CD8-positive, alpha-beta memory T cell (primary cell): ENCODE results near the gene PPP2R5C. TPM values are rescaled to one million over a fixed set of nuclear protein-coding genes. Genes with fewer than 3 reads are reported as not detected.

Experiments
- CTCF ChIA-PET: fragments of 350-600 bp; sonication (Branson Sonifier 250); formaldehyde crosslinking; loops from one replicate; lab custom pipeline; 2021; ENCODE audit warnings: antibody characterized with exemption; lab: Charles Lee
- POLR2A ChIA-PET: fragments of 350-600 bp; sonication (Branson Sonifier 250); formaldehyde crosslinking; loops from one replicate; lab custom pipeline; 2021; ENCODE audit warnings: antibody characterized with exemption; lab: Charles Lee
- DNase-seq, 5 donors: peaks; one replicate each; pipeline versions ENCODE4 v3.0.0 to v3.0.0-alpha.2; 2020 to 2022; ENCODE audit warnings: mixed read lengths in 1 of 5
- H3K27ac ChIP-seq: one replicate; pipeline ENCODE4 v1.7.0; 2013; ENCODE audit warnings: low read depth, mild to moderate bottlenecking, low read length, moderate library complexity
- H3K27me3 ChIP-seq: 2 replicates; pipeline ENCODE4 v1.7.0; 2013; ENCODE audit warnings: low read length, mild to moderate bottlenecking; ENCODE audit not compliant: insufficient read depth, poor library complexity, severe bottlenecking
- H3K36me3 ChIP-seq: 2 replicates; pipeline ENCODE4 v1.7.0; 2013; ENCODE audit warnings: mild to moderate bottlenecking, low read length, moderate library complexity; ENCODE audit not compliant: insufficient read depth
- H3K4me1 ChIP-seq: 2 replicates; pipeline ENCODE4 v1.7.0; 2013; ENCODE audit warnings: mild to moderate bottlenecking, low read length, moderate library complexity; ENCODE audit not compliant: insufficient read depth
- H3K4me3 ChIP-seq: 2 replicates; pipeline ENCODE4 v1.7.0; 2013; ENCODE audit warnings: mild to moderate bottlenecking, low read length
- H3K9me3 ChIP-seq: 2 replicates; pipeline ENCODE4 v1.7.0; 2013; ENCODE audit warnings: mild to moderate bottlenecking, low read length
- H3K27ac Mint-ChIP-seq, 8 donors: one replicate each; pipeline ENCODE4 v1.8.0; 2020 to 2021; ENCODE audit warnings: mixed read lengths in 8 of 8, mild to moderate bottlenecking in 6 of 8, inconsistent platforms in 3 of 8, moderate library complexity in 3 of 8
- H3K27me3 Mint-ChIP-seq, 2 donors: one replicate each; pipeline ENCODE4 v1.8.0; 2020 to 2021; ENCODE audit warnings: mixed read lengths in 2 of 2, mild to moderate bottlenecking in 1 of 2, moderate library complexity in 1 of 2
- H3K36me3 Mint-ChIP-seq, 3 donors: one replicate each; pipeline ENCODE4 v1.8.0; 2020 to 2021; ENCODE audit warnings: mixed read lengths in 3 of 3, inconsistent platforms in 1 of 3, mild to moderate bottlenecking in 1 of 3
- H3K4me1 Mint-ChIP-seq, 3 donors: one replicate each; pipeline ENCODE4 v1.8.0; 2020 to 2021; ENCODE audit warnings: mixed read lengths in 3 of 3, inconsistent platforms in 1 of 3, mild to moderate bottlenecking in 1 of 3
- H3K4me3 Mint-ChIP-seq, 7 donors: one replicate each; pipeline ENCODE4 v1.8.0; 2020 to 2021; ENCODE audit warnings: mixed read lengths in 7 of 7, mild to moderate bottlenecking in 6 of 7, moderate library complexity in 4 of 7, inconsistent platforms in 2 of 7
- H3K9me3 Mint-ChIP-seq, 5 donors: one replicate each; pipeline ENCODE4 v1.8.0; 2020 to 2022; ENCODE audit warnings: mixed read lengths in 5 of 5, mild to moderate bottlenecking in 3 of 5, moderate library complexity in 2 of 5, inconsistent platforms in 1 of 5
- polyA plus RNA-seq: library from polyadenylated mRNA; unstranded; fragments of 300-500 nt; fragmentation: Illumina TruSeq; gene quantifications from one replicate; pipeline ENCODE4 v1.2.3, GENCODE V29; 2021
- total RNA-seq, 2 experiments: library from RNA; stranded (reverse); gene quantifications; one replicate each; pipeline ENCODE4 v1.2.3, GENCODE V29; 2021

Gene PPP2R5C
- total and polyA plus RNA-seq, 3 experiments from 2014 or later = 278 to 342 (median 307) TPM

DNA sequence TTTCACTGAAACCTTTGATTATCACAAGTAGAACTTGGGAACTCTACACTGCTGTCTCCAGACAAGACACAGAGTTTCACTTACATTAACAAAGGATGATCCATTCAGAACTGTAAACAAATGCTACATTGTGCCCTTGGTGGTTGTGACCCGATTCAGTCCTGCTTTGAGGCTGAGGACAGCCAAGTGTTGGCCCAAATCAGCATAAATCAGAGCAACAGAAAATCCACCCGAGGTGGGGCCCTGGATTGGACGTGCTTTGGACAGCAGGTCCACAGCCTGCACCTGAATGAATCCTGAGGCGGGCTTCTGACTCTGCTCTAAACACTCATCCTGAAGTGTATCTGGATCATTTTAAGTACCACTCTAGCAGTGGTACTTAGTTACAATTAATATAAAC is 68.8 kb downstream of the PPP2R5C start:
- Histone ChIP-seq H3K27me3 (no peaks in the 10 kb centered on the region), H3K4me1 (peaks cover 94% of the 10 kb centered on the region), H3K4me3 (no peak overlapping the region), H3K27ac (no peak overlapping the region), H3K9me3 (no peaks in the 10 kb centered on the region), H3K36me3 (peaks cover 58% of the 10 kb centered on the region)
- CTCF ChIA-PET = interaction anchor here (0.9 to 2.0 kb wide), 6 partner anchors 13 to 122 kb away, joined by 3 to 8 read pairs (median 4); no protein-coding TSS in a partner anchor
- POLR2A ChIA-PET = interaction anchor here (0.6 to 9.4 kb wide), 4 partner anchors 11 to 70 kb away, joined by 3 to 279 read pairs (median 4); no protein-coding TSS in a partner anchor
- Mint-ChIP-seq H3K9me3 (no peaks in the 10 kb centered on the region), H3K27me3 (peaks cover 0 to 3% of the 10 kb centered on the region in 2 donors), H3K27ac (peak overlapping the region; percentile 72 to 97 (median 86)), H3K36me3 (peaks cover 26 to 95% (median 28%) of the 10 kb centered on the region in 3 donors), H3K4me3 (peak overlapping the region in 6 of 7 donors; percentile 17 to 79 (median 58)), H3K4me1 (peaks cover 90 to 97% (median 97%) of the 10 kb centered on the region in 3 donors)
- DNase-seq = no peak

GRCh38 chr14:101833045-101833444 is 71.5 kb downstream of the PPP2R5C start:
- Histone ChIP-seq H3K4me1 (peaks cover 93% of the 10 kb centered on the region), H3K4me3 (no peak overlapping the region), H3K36me3 (peaks cover 56% of the 10 kb centered on the region), H3K9me3 (no peaks in the 10 kb centered on the region), H3K27me3 (no peaks in the 10 kb centered on the region), H3K27ac (no peak overlapping the region)
- CTCF ChIA-PET = interaction anchor here (1.0 to 1.5 kb wide), 5 partner anchors 10 to 62 kb away, joined by 3 to 5 read pairs (median 4); no protein-coding TSS in a partner anchor
- Mint-ChIP-seq H3K27me3 (peaks cover 0 to 2% of the 10 kb centered on the region in 2 donors), H3K36me3 (peaks cover 8 to 94% (median 20%) of the 10 kb centered on the region in 3 donors), H3K9me3 (no peaks in the 10 kb centered on the region), H3K4me3 (peak overlapping the region in 6 of 7 donors; percentile 13 to 66 (median 42)), H3K27ac (peak overlapping the region; percentile 75 to 96 (median 84)), H3K4me1 (peaks cover 87 to 100% (median 97%) of the 10 kb centered on the region in 3 donors)
- POLR2A ChIA-PET = no interaction called here
- DNase-seq = no peak

- Histone ChIP-seq H3K4me1 (peaks cover 93% of the 10 kb centered on the region), H3K27me3 (no peaks in the 10 kb centered on the region), H3K27ac (no peak overlapping the region), H3K36me3 (peaks cover 51% of the 10 kb centered on the region), H3K9me3 (no peaks in the 10 kb centered on the region), H3K4me3 (no peak overlapping the region)
- H3K27me3 Mint-ChIP-seq = peaks cover 0 to 3% of the 10 kb centered on the region in 2 donors
- peaks cover 86 to 99% (median 94%) of the 10 kb centered on the region in 3 donors for H3K4me1 Mint-ChIP-seq
- POLR2A ChIA-PET = interaction anchor here (1.0 to 1.6 kb wide), 4 partner anchors 10 to 74 kb away, joined by 3 to 4 read pairs (median 3); no protein-coding TSS in a partner anchor
- no peak for DNase-seq
- H3K4me3 Mint-ChIP-seq = peak overlapping the region in 6 of 7 donors; percentile 19 to 57 (median 34)
- H3K36me3 Mint-ChIP-seq = peaks cover 7 to 92% (median 19%) of the 10 kb centered on the region in 3 donors
- peak overlapping the region; percentile 73 to 96 (median 86) for H3K27ac Mint-ChIP-seq
- no peaks in the 10 kb centered on the region for H3K9me3 Mint-ChIP-seq
- CTCF ChIA-PET = interaction anchor here (0.9 to 1.5 kb wide), 7 partner anchors 9 to 127 kb away, joined by 3 to 4 read pairs (median 4); no protein-coding TSS in a partner anchor
These were observed 72.9 kb downstream of the PPP2R5C start for GRCh38 chr14:101834397-101834796.

GRCh38 chr14:101834800-101835547 is 73.5 kb downstream of the PPP2R5C start:
- Mint-ChIP-seq H3K4me1 (peaks cover 86 to 99% (median 94%) of the 10 kb centered on the region in 3 donors), H3K27ac (peak overlapping the region; percentile 73 to 96 (median 86)), H3K36me3 (peaks cover 6 to 92% (median 16%) of the 10 kb centered on the region in 3 donors), H3K4me3 (peak overlapping the region in 5 of 7 donors; percentile 23 to 57 (median 45)), H3K27me3 (peaks cover 0 to 4% of the 10 kb centered on the region in 2 donors), H3K9me3 (no peaks in the 10 kb centered on the region)
- no peak for DNase-seq
- ChIA-PET POLR2A (interaction anchor here (0.6 to 1.6 kb wide), 5 partner anchors 9 to 74 kb away, joined by 3 to 4 read pairs (median 3); no protein-coding TSS in a partner anchor), CTCF (interaction anchor here (1.1 to 1.5 kb wide), 3 partner anchors 9 to 51 kb away, joined by 3 to 4 read pairs (median 3); no protein-coding TSS in a partner anchor)
- Histone ChIP-seq H3K27ac (no peak overlapping the region), H3K27me3 (no peaks in the 10 kb centered on the region), H3K36me3 (peaks cover 45% of the 10 kb centered on the region), H3K9me3 (no peaks in the 10 kb centered on the region), H3K4me1 (peaks cover 93% of the 10 kb centered on the region), H3K4me3 (no peak overlapping the region)

GRCh38 chr14:101835566-101835965 is 74.1 kb downstream of the PPP2R5C start:
- peaks cover 93% of the 10 kb centered on the region for H3K4me1 ChIP-seq
- H3K27me3 ChIP-seq = no peaks in the 10 kb centered on the region
- Mint-ChIP-seq H3K27ac (peak overlapping the region; percentile 73 to 96 (median 85)), H3K9me3 (no peaks in the 10 kb centered on the region), H3K4me1 (peaks cover 86 to 99% (median 94%) of the 10 kb centered on the region in 3 donors), H3K27me3 (peaks cover 0 to 4% of the 10 kb centered on the region in 2 donors), H3K36me3 (peaks cover 4 to 91% (median 16%) of the 10 kb centered on the region in 3 donors), H3K4me3 (peak overlapping the region in 5 of 7 donors; percentile 19 to 82 (median 45))
- H3K27ac ChIP-seq = no peak overlapping the region
- CTCF ChIA-PET = interaction anchor here (1.2 to 1.5 kb wide), 5 partner anchors 9 to 64 kb away, joined by 3 to 5 read pairs (median 4); no protein-coding TSS in a partner anchor
- POLR2A ChIA-PET = interaction anchor here (0.6 to 2.1 kb wide), 5 partner anchors 8 to 65 kb away, joined by 3 to 11 read pairs (median 4); no protein-coding TSS in a partner anchor
- peaks cover 40% of the 10 kb centered on the region for H3K36me3 ChIP-seq
- H3K4me3 ChIP-seq = no peak overlapping the region
- no peaks in the 10 kb centered on the region for H3K9me3 ChIP-seq
- no peak for DNase-seq

DNA sequence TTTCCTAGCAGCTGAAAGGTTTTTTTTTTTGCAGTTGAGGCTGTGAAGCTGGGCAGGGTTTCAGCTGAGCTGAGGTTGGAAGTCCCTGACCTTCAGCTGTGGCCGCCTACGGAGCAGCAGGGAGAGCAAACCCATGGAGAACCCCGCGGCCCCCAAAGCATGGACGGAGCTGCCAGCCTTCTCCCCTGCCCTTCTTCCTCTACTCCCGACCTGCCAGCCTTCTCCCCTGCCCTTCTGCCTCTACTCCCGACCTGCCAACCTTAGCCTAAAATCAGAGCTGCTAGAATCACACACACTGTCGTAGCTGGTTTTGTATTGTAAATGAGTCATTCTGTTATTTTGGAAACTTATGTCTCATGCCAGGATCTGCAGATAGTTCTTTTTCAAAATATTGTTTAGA is 74.6 kb downstream of the PPP2R5C start:
- H3K36me3 Mint-ChIP-seq = peaks cover 4 to 92% (median 16%) of the 10 kb centered on the region in 3 donors
- DNase-seq = no peak
- peaks cover 93% of the 10 kb centered on the region for H3K4me1 ChIP-seq
- peaks cover 35% of the 10 kb centered on the region for H3K36me3 ChIP-seq
- peaks cover 0 to 4% of the 10 kb centered on the region in 2 donors for H3K27me3 Mint-ChIP-seq
- H3K9me3 ChIP-seq = no peaks in the 10 kb centered on the region
- H3K27ac Mint-ChIP-seq = peak overlapping the region; percentile 73 to 96 (median 89)
- no peaks in the 10 kb centered on the region for H3K27me3 ChIP-seq
- peak overlapping the region in 5 of 7 donors; percentile 47 to 82 (median 74) for H3K4me3 Mint-ChIP-seq
- H3K4me3 ChIP-seq = no peak overlapping the region
- POLR2A ChIA-PET = interaction anchor here (0.8 to 2.1 kb wide), 6 partner anchors 10 to 129 kb away, joined by 3 to 11 read pairs (median 4); no protein-coding TSS in a partner anchor
- peaks cover 87 to 99% (median 94%) of the 10 kb centered on the region in 3 donors for H3K4me1 Mint-ChIP-seq
- no peaks in the 10 kb centered on the region for H3K9me3 Mint-ChIP-seq
- no peak overlapping the region for H3K27ac ChIP-seq
- CTCF ChIA-PET = interaction anchor here (0.9 to 1.5 kb wide), 6 partner anchors 8 to 65 kb away, joined by 3 to 5 read pairs (median 4); no protein-coding TSS in a partner anchor

GRCh38 chr14:101838476-101838875 is 77.0 kb downstream of the PPP2R5C start:
- peaks cover 97% of the 10 kb centered on the region for H3K4me1 ChIP-seq
- Mint-ChIP-seq H3K4me1 (peaks cover 84 to 99% (median 91%) of the 10 kb centered on the region in 3 donors), H3K4me3 (peak overlapping the region; percentile 33 to 72 (median 56)), H3K36me3 (peaks cover 4 to 84% (median 12%) of the 10 kb centered on the region in 3 donors), H3K27me3 (peaks cover 0 to 4% of the 10 kb centered on the region in 2 donors), H3K27ac (peak overlapping the region; percentile 79 to 96 (median 94)), H3K9me3 (no peaks in the 10 kb centered on the region)
- CTCF ChIA-PET = interaction anchor here (1.4 kb wide), 1 partner anchor 9 kb away, joined by 4 read pairs; no protein-coding TSS in a partner anchor
- no peak overlapping the region for H3K27ac ChIP-seq
- no peaks in the 10 kb centered on the region for H3K27me3 ChIP-seq
- POLR2A ChIA-PET = interaction anchor here (0.7 kb wide), 2 partner anchors 20 to 62 kb away, joined by 3 to 6 read pairs; no protein-coding TSS in a partner anchor
- peaks cover 24% of the 10 kb centered on the region for H3K36me3 ChIP-seq
- H3K4me3 ChIP-seq = no peak overlapping the region
- H3K9me3 ChIP-seq = no peaks in the 10 kb centered on the region
- DNase-seq = no peak
